Thoracic aorta (tissue), 2 donors: ENCODE data around the gene ATXN7L3B. TPM values are rescaled to one million over a fixed set of nuclear protein-coding genes. Genes with fewer than 3 reads are reported as not detected.
"Not testable (repeated sequence)": the region's sequence is repeated elsewhere in the genome, so short reads cannot be mapped to it uniquely, and the experiment has no call there.

ENCODE experiments used
- ATAC-seq: fragments of 150-250 bp; one replicate; pipeline ENCODE4 v1.8.0; 2017; ENCODE audit warnings: low read depth; ENCODE audit not compliant: insufficient number of reproducible peaks, low FRiP score
- DNase-seq: peaks from one replicate; pipeline ENCODE4 v3.0.0-alpha.2; 2020; ENCODE audit warnings: low spot score
- H3K27ac ChIP-seq, 2 donors: fragments of 200-600 bp; sonication (generic); 1 replicate in 1 of 2; 2 replicates in 1 of 2; pipeline ENCODE4 v1.5.1; 2016; ENCODE audit warnings: mild to moderate bottlenecking in 2 of 2, moderate library complexity in 2 of 2
- H3K27me3 ChIP-seq: fragments of 200-600 bp; sonication (generic); replicated peaks from 2 replicates; pipeline ENCODE4 v1.6.0; 2016; ENCODE audit warnings: mild to moderate bottlenecking; ENCODE audit not compliant: insufficient read depth
- H3K36me3 ChIP-seq: fragments of 200-600 bp; sonication (generic); one replicate; pipeline ENCODE4 v1.5.1; 2016
- H3K4me1 ChIP-seq, 2 donors: fragments of 200-600 bp; sonication (generic); 1 replicate in 1 of 2; 2 replicates in 1 of 2; pipeline versions ENCODE4 v1.5.1 to v1.6.0; 2016; ENCODE audit warnings: low read depth in 2 of 2, mild to moderate bottlenecking in 1 of 2; ENCODE audit not compliant: control insufficient read depth in 1 of 2
- H3K4me3 ChIP-seq: fragments of 200-600 bp; sonication (generic); 2 replicates; pipeline ENCODE4 v1.5.1; 2016; ENCODE audit warnings: mild to moderate bottlenecking
- H3K9me3 ChIP-seq: fragments of 200-600 bp; sonication (generic); 2 replicates; pipeline ENCODE4 v1.5.1; 2016
- total RNA-seq, 2 donors: library from RNA; depleted of rRNA; stranded (reverse); fragments of >200 nt; gene quantifications; one replicate each; pipeline versions ENCODE4 v1.1.0 to v1.2.3, GENCODE V29; 2016
- TF ChIP-seq, protein P1 (sequence below): fragments of 200-600 bp; sonication (generic); IDR thresholded peaks from one replicate; pipeline ENCODE4 v1.5.1; 2019; ENCODE audit warnings: antibody characterized with exemption

The ATXN7L3B gene
- total RNA-seq, 2 donors from 2014 or later = 13.7 to 19.4 TPM

DNA sequence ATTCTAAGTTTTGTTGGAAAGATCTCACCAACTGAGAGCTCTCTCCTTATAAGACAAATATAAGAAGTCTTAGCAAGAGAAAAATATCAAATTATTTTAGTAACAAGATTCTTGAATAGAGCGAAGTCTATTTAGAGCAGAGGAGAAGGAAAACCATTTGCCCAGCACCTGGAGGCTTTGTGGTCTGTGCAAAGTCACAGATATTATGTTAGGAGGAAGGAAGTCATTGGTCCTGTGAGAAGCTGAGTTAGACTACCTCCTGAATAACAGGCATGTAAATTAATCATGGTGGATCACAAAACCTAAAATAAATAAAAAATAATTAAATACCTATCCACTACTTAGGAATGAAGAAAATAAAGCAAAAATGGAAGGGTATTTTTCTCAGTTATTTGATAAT lies 38.4 kb upstream of the ATXN7L3B start:
- DNase-seq = no peak

DNA sequence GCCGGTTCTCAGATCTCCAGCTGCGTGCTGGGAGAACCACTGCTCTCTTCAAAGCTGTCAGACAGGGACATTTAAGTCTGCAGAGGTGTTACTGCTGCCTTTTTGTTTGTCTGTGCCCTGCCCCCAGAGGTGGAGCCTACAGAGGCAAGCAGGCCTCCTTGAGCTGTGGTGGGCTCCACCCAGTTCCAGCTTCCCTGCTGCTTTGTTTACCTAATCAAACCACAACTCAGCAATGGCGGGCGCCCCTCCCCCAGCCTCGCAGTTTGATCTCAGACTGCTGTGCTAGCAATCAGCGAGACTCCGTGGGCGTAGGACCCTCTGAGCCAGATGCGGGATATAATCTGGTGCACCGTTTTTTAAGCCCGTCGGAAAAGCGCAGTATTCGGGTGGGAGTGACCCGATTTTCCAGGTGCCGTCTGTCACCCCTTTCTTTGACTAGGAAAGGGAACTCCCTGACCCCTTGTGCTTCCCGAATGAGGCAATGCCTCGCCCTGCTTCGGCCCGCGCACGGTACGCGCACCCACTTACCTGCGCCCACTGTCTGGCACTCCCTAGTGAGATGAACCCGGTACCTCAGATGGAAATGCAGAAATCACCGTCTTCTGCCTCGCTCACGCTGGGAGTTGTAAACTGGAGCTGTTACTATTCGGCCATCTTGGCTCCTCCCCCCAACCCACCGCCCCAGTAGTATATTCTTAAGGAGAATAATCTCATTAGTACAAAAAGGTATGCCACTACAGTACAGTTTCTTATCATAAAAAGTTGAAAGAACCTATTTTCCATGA lies 28.6 kb upstream of the ATXN7L3B start:
- not testable (repeated sequence) for H3K4me1 ChIP-seq, H3K4me3 ChIP-seq, H3K9me3 ChIP-seq, H3K27me3 ChIP-seq, H3K36me3 ChIP-seq, ATAC-seq, DNase-seq, H3K27ac ChIP-seq

More for the DNA sequence above, 38.4 kb upstream of the ATXN7L3B start:
- TF ChIP-seq, protein P1, sequence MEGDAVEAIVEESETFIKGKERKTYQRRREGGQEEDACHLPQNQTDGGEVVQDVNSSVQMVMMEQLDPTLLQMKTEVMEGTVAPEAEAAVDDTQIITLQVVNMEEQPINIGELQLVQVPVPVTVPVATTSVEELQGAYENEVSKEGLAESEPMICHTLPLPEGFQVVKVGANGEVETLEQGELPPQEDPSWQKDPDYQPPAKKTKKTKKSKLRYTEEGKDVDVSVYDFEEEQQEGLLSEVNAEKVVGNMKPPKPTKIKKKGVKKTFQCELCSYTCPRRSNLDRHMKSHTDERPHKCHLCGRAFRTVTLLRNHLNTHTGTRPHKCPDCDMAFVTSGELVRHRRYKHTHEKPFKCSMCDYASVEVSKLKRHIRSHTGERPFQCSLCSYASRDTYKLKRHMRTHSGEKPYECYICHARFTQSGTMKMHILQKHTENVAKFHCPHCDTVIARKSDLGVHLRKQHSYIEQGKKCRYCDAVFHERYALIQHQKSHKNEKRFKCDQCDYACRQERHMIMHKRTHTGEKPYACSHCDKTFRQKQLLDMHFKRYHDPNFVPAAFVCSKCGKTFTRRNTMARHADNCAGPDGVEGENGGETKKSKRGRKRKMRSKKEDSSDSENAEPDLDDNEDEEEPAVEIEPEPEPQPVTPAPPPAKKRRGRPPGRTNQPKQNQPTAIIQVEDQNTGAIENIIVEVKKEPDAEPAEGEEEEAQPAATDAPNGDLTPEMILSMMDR = no peak
- no peaks in the 10 kb centered on the region for H3K9me3 ChIP-seq
- no peaks in the 10 kb centered on the region for H3K4me1 ChIP-seq
- no peak overlapping the region for H3K27ac ChIP-seq
- H3K27me3 ChIP-seq = no peaks in the 10 kb centered on the region
- H3K36me3 ChIP-seq = no peaks in the 10 kb centered on the region
- no peak for ATAC-seq
- H3K4me3 ChIP-seq = no peak overlapping the region

DNA sequence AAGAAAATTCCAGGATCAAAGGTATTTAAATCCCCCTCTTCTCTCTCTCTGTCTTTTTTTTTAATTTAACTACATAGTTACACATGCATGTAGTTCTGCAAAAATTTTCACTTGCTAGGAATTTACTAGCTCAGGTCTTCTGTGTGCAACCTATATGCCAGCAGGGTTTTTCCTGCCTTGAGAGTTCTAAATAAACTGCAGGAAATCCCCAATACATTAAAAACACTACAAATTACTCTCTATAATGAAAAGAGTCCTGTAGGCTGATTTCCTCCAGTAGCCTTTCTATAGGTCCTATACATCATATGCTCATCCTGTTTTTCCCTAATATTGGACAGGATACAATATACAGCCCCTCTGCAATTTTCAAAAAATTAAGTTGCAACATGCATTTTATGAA lies 27.7 kb upstream of the ATXN7L3B start:
- no peak for DNase-seq
- TF ChIP-seq, protein P1 = no peak
- no peak overlapping the region for H3K27ac ChIP-seq

DNA sequence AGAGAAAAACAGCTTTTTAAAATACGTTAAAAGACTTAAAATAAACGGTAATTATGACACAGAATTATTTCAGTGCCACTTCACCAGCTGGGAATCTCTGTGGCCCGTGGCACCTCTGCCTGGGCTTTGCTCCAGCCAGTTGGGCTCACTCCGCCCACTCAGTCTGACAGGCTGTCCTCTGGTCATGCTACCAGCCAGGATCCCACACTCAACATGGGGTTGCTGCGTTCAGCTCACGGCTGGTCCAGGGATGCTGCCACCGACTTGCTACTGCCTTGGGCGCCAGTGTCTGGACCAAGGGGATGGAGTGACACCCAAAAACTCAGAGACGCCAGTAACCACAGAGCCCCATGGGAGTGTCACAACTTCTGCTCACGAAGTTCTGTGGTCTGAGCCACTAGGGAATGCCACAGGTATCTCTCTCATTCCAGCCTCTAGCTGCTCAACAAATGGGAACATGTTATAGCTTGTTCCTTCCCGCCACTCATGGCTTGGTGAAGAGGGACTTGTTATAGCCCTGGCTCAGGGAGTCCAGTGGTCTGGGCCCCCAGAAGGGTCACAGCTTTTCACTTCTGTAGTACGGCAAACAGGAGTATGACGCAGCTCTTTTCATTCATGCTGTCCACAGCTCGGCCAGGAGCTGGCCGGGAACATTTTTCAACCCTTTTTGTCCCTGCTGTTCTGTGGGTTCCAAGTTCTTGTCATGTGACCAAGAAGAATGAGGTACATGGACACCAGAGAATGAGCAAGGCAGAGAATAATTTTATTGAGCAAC lies 23.4 kb upstream of the ATXN7L3B start:
- no peaks in the 10 kb centered on the region for H3K9me3 ChIP-seq
- H3K27me3 ChIP-seq = no peaks in the 10 kb centered on the region
- no peak overlapping the region for H3K27ac ChIP-seq
- H3K4me3 ChIP-seq = no peak overlapping the region
- ATAC-seq (no peak), DNase-seq (no peak)
- TF ChIP-seq, protein P1 = no peak
- H3K4me1 ChIP-seq = no peaks in the 10 kb centered on the region
- no peaks in the 10 kb centered on the region for H3K36me3 ChIP-seq

More for the DNA sequence above, 27.7 kb upstream of the ATXN7L3B start:
- H3K4me1 ChIP-seq = no peaks in the 10 kb centered on the region
- H3K27me3 ChIP-seq = no peaks in the 10 kb centered on the region
- H3K36me3 ChIP-seq = no peaks in the 10 kb centered on the region
- H3K4me3 ChIP-seq = no peak overlapping the region
- ATAC-seq = no peak
- no peaks in the 10 kb centered on the region for H3K9me3 ChIP-seq

DNA sequence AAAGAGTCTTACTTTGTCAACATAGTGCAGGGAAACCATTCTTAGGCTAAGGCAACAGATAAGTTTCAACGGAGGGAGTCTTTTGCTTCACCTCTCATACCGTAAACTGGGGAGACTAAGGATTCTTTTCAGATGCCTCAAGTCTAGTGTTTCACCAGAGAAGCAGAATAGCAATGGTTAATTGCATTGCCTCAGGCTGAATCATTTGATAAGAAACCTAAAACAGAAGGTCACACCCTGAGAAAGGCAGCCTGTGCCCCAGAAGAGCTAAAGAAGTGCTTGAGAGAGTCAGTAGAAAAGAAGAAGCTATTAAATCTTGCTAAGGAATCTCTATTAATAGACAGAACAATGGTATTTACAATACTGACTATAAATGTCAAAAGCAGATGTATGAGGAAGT lies 21.8 kb upstream of the ATXN7L3B start:
- ATAC-seq (no peak), DNase-seq (no peak)
- Histone ChIP-seq H3K4me1 (no peaks in the 10 kb centered on the region), H3K27ac (no peak overlapping the region), H3K4me3 (no peak overlapping the region), H3K27me3 (no peaks in the 10 kb centered on the region), H3K9me3 (no peaks in the 10 kb centered on the region), H3K36me3 (no peaks in the 10 kb centered on the region)
- TF ChIP-seq, protein P1 = no peak
